Lower leg skin (tissue), 3 donors: ENCODE data around the gene JAM2.

Source experiments
- POLR2A ChIP-seq, 2 donors: fragments of 450-650 bp; IDR thresholded peaks; one replicate each; pipeline ENCODE4 v1.6.1; 2016 to 2017; ENCODE audit warnings: antibody characterized with exemption in 2 of 2, mild to moderate bottlenecking in 1 of 2, moderate library complexity in 1 of 2
- TF ChIP-seq, protein P1 (sequence below), 3 donors: fragments of 450-650 bp; IDR thresholded peaks; one replicate each; pipeline ENCODE4 v1.5.1; 2016; ENCODE audit warnings: antibody characterized with exemption in 3 of 3, mild to moderate bottlenecking in 3 of 3, moderate library complexity in 2 of 3

DNA sequence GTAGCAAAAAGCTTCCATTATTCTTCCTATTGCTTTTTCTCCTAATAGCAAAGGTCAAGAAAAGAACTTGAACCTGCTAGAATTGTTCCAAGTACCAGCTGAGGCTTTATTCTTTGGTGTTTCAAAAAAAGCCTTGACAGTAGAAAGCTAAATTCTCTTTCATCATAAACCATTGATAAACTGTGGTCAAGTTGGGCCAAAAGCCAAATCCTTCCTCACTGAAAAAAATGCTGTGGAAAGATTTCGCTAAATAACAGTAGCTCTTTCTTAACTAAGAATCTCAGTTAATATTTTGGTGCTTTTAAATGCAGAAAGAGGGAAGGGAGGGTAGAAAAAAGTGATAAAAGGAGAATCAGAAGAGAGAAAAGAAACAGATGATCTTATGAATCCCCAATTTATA lies 14.0 kb upstream of the JAM2 start:
- no peak for TF ChIP-seq POLR2A (IDR thresholded peaks at IDR 0.05)
- TF ChIP-seq, protein P1, sequence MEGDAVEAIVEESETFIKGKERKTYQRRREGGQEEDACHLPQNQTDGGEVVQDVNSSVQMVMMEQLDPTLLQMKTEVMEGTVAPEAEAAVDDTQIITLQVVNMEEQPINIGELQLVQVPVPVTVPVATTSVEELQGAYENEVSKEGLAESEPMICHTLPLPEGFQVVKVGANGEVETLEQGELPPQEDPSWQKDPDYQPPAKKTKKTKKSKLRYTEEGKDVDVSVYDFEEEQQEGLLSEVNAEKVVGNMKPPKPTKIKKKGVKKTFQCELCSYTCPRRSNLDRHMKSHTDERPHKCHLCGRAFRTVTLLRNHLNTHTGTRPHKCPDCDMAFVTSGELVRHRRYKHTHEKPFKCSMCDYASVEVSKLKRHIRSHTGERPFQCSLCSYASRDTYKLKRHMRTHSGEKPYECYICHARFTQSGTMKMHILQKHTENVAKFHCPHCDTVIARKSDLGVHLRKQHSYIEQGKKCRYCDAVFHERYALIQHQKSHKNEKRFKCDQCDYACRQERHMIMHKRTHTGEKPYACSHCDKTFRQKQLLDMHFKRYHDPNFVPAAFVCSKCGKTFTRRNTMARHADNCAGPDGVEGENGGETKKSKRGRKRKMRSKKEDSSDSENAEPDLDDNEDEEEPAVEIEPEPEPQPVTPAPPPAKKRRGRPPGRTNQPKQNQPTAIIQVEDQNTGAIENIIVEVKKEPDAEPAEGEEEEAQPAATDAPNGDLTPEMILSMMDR (IDR thresholded peaks at IDR 0.05) = no peak
